ENCODE results near the gene ATF7IP2.
"Not testable (repeated sequence)": the region's sequence is repeated elsewhere in the genome, so short reads cannot be mapped to it uniquely, and the experiment has no call there.

The ATF7IP2 gene

DNA sequence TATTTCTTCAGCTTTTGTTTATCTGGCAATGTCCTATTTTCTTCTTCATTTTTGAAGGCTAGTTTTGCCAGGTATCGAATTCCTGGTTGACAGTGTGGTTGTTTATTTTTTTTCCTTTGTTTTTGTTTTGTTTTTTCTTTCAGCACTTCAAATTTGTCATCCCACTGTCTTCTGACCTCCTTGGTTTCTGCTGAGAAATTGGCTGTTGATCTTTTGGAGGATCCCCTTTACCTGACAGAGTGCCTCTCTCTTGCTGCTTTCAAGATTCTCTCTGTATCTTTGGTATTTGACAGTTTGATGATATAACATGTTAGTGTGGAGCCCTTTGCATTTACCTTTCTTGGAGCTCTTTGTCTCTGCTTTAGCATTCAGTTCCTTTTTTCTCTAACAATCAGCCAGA, 9.6 kb upstream of the ATF7IP2 start:
- no peak for DNase-seq (ENCODE audit: low read depth)

GRCh38 chr16:10383626-10384025, 2.2 kb upstream of the ATF7IP2 start:
- DNase-seq (ENCODE audit: low read depth): no peak

DNA sequence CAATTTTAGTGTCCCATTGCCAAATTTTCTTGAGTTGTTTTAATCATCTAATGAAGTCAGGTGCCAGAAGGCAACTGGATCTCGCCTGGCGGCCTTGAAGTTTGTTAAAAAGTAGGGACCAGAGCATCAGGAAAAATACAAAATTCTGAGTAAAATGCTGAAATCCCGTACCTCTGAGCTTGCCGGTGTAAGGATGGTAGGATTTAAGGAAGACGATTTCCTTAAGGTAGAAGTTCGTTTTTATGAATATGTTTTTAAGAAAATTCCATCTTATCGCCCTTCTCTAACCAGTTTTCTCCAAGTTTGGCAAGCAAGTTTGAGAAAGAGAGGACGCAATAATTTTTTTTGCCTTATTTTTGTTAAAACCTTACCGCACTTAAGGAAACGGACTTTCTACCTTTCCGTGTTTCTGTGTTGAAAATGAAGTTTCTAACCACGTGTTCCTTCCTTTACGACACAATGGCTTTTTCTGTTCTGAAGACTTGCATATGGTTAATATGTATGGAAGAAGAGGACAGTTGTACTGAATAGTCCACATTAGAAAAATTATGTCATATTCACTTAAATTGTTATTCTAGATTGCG, 748 bp downstream of the ATF7IP2 start:
- DNase-seq (ENCODE audit: low read depth): no peak

- DNase-seq (ENCODE audit: low read depth): no peak
These were observed 1.3 kb downstream of the ATF7IP2 start for GRCh38 chr16:10387188-10387617.

DNA sequence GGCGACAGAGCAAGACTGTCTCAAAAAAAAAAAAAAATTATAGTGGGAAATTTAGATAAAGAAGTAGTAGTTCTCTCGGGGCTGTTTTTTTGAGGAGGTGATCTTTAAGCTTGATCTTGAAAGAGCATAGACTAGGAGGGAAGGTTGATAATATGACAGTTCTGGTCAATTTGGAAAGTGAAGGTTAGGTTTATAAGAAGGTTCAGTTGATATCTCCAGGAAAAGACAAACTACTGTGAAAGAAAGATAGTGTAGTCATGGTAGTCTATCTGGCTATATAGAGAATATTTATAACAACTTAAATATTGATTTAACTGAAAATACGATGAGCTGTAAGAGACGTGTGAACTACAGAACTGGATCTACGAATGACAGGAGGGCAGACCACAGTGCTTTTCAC, 3.1 kb downstream of the ATF7IP2 start:
- no peak for DNase-seq (ENCODE audit: low read depth)

DNA sequence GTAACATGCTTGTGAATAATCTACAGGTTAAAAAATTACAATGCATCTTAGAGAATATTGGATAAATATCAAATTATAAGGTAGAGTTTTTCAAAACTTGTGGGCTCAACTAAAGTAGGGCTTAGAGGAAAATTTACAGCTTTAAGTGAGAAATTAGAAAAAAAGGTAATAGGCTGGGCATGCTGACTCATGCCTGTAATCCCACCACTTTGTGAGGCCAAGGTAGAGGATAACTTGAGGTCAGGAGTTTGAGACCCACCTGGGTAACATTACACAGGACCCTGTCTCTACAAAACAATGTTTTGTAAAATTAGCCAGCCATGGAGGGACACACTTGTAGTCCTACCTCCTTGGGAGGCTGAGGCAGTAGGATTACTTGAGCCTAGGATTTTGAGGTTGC, 4.5 kb downstream of the ATF7IP2 start:
- no peak for DNase-seq (ENCODE audit: low read depth)

GRCh38 chr16:10390867-10391266, 5.0 kb downstream of the ATF7IP2 start:
- no peak for DNase-seq (ENCODE audit: low read depth)

DNA sequence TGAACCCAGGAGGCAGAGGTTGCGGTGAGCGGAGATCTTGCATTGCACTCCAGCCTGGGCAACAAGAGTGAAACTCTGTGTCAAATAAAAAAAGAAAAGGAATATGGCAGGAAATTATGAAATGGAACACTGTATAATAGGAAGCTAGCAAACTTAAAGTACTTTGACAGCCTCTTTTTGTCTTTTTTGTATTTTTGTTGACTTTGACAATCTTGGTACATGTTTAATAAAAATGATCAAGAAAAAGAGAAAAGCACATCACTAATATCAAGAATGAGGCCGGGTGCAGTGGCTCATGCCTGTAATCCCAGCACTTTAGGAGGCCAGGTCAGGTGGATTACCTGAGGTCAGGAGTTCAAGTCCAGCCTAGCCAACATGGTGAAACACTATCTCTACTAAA, 5.5 kb downstream of the ATF7IP2 start:
- DNase-seq (ENCODE audit: low read depth): no peak

DNA sequence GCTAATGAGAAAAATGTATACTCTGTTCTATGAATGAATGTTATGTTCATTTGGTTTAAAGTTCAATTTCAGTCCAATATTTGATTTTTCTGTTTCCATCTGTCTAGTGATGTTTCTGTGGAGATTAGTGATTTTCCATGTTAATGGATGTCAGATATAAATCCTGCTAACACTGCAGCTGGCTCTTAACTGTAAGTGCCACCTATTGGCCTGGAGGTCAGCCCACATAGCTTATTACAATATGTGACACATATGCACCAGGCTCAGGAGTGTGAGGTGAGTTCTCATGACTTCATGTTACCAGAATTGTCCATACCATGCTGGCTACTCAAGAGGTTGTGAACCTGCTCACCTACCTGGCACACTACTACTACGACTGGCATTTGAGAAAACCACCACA, 17.1 kb downstream of the ATF7IP2 start:
- no peak for DNase-seq (ENCODE audit: low read depth)

- DNase-seq (ENCODE audit: low read depth): no peak
These were observed 19.6 kb downstream of the ATF7IP2 start for GRCh38 chr16:10405386-10405939.

GRCh38 chr16:10408824-10409381, 23.0 kb downstream of the ATF7IP2 start:
- no peak for DNase-seq (ENCODE audit: low read depth)

- DNase-seq (ENCODE audit: low read depth): not testable (repeated sequence)
These were observed 23.9 kb downstream of the ATF7IP2 start for GRCh38 chr16:10409713-10410112.

DNA sequence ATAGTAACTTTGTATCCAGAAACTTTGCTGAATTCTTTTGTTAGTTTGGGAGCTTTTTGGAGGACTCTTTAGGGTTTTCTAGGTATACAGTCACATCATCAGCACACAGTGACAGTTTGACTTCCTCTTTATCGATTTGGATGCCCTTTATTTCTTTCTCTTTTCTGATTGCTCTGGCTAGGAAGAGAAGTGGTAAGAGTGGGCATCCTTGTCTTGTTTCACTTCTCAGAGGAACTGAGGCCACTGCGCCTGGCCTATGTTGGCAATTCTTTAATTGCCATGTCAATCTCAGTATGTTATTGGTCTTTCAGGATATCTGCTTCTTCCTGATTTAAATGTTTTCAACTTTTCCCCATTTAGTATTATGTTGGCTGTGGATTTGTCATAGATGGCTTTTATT, 24.6 kb downstream of the ATF7IP2 start:
- no peak for DNase-seq (ENCODE audit: low read depth)

- no peak for DNase-seq (ENCODE audit: low read depth)
These were observed 27.2 kb downstream of the ATF7IP2 start for GRCh38 chr16:10412935-10413601.

- not testable (repeated sequence) for DNase-seq (ENCODE audit: low read depth)
These were observed 32.3 kb downstream of the ATF7IP2 start for GRCh38 chr16:10418204-10418603.

- DNase-seq (ENCODE audit: low read depth): no peak
These were observed 33.8 kb downstream of the ATF7IP2 start for GRCh38 chr16:10419701-10420100.

- DNase-seq (ENCODE audit: low read depth): no peak
These were observed 35.7 kb downstream of the ATF7IP2 start for GRCh38 chr16:10421596-10421995.

DNA sequence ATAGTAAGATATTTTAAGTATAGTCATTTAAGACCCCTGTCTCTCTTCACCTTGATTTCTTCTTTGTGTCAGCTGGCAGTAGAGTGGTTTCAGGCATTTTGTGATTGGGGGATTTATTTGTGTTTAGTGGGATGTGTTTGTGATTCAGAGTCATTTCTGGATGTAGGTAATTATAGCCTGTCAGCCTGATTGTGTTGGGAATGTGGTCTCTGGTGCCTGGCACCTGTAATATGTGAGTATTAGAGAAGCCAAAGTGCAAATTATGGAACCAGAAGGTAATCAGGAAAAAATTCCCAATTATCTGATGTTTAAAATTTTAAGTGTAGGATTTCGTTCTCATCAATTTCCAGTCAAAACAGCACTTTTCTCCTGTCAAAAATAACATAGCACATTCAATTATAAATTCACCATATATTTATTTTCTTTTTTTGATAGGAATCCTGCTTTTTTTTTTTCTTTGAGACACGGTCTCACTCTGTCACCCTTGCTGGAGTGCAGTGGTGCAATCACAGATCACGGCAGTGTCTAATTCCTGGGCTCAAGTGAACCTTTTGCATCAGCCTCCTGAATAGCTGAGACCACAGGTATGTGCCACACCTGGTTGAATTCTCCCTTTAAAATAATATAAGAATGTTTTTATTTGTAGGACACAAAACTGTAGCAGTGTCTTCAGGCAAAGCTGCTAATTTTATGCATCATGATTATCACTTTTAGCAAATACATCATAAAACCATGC, 42.7 kb downstream of the ATF7IP2 start:
- DNase-seq (ENCODE audit: low read depth): no peak

DNA sequence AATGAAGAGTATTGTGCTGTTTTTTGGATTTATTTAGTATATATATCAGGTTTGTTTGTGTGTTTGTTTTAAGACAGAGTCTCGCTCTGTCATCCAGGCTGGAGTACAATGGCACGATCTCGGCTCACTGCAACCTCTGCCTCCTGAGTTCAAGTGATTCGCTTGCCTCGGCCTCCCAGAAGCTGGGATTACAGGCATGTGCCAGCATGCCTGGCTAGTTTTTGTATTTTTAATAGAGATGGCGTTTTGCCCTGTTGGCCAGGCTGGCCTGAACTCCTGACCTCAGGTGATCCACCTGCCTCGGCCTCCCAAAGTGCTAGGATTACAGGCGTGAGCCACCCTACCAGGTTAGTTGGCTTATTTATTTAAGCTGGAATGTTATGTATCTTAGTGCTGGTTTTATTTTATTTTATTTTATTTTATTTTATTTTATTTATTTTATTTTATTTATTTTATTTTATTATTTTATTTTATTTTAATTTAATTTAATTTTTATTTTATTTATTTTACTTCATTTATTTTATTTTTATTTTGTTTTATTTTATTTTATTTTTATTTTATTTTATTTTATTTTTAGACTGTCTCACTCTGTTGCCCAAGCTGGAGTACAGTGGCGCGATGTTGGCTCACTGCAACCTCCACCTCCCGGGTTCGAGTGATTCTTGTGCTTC, 43.6 kb downstream of the ATF7IP2 start:
- DNase-seq (ENCODE audit: low read depth): not testable (repeated sequence)

- DNase-seq (ENCODE audit: low read depth): no peak
These were observed 55.9 kb downstream of the ATF7IP2 start for GRCh38 chr16:10441726-10442125.

DNA sequence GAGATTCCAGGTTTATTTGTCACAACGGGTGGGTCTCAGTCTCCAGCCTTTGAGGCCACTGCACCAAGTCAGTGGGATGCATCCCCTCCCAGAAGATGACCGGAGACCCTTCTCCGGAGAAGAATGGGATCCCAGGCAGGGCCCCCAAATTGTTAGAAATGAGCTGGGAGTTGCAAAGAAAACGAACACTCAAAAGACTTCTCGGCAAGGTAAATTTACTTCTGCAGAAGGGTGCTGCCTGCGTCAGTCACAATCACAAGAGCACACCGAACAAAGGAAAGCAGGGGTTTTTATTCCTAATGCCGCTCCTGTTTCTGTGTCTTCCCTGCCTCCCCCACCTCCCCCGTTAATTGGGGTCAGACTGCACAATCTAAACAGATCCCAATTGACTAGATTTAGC, 61.4 kb downstream of the ATF7IP2 start:
- DNase-seq (ENCODE audit: low read depth): no peak

Data from stimulated activated CD4-positive, alpha-beta T cell treated with anti-CD3 and anti-CD28 coated beads, Interleukin-2, amount 100 ng/mL, for 4 hours (primary cell).